Adrenal gland (tissue), 12 donors: Measurements from ENCODE around the gene SERPINB12. TPM values are rescaled to one million over a fixed set of nuclear protein-coding genes. Genes with fewer than 3 reads are reported as not detected.

ENCODE experiments used
- DNase-seq, 7 donors: peaks; one replicate each; pipeline ENCODE4 v3.0.0-alpha.2; 2019 to 2020
- H3K27ac ChIP-seq, 5 donors: fragments of 200-600 bp; sonication (generic) in 4 of 5; 1 replicate in 3 of 5; 2 replicates in 2 of 5; pipeline versions ENCODE4 v1.5.1 to v1.8.0; 2016 to 2020; ENCODE audit warnings: mild to moderate bottlenecking in 1 of 5
- H3K27me3 ChIP-seq: fragments of 200-600 bp; 2 replicates; pipeline ENCODE4 v1.8.0; 2021
- H3K36me3 ChIP-seq, 2 donors: fragments of 200-600 bp; replicated peaks in 1 of 2; 1 replicate in 1 of 2; 2 replicates in 1 of 2; pipeline versions ENCODE4 v1.5.1 to v1.8.0; 2018 to 2022
- H3K4me1 ChIP-seq, 2 donors: fragments of 200-600 bp; replicated peaks in 1 of 2; 1 replicate in 1 of 2; 2 replicates in 1 of 2; pipeline versions ENCODE4 v1.5.1 to v1.8.0; 2018 to 2021
- H3K4me3 ChIP-seq, 4 donors: fragments of 200-600 bp; sonication (generic) in 3 of 4; one replicate each; pipeline ENCODE4 v1.5.1; 2016 to 2018
- H3K9me3 ChIP-seq, 3 donors: fragments of 200-600 bp; sonication (generic) in 1 of 3; replicated peaks in 1 of 3; 1 replicate in 2 of 3; 2 replicates in 1 of 3; pipeline versions ENCODE4 v1.5.1 to v1.8.0; 2016 to 2021
- CTCF ChIP-seq, 6 experiments: fragments of 450-650 bp in 4 of 6; fragments of 200-600 bp in 2 of 6; sonication (generic) in 1 of 6; IDR thresholded peaks; 1 replicate in 5 of 6; 2 replicates in 1 of 6; pipeline versions ENCODE4 v1.5.1 to v1.8.0; 2016 to 2021; ENCODE audit warnings: antibody characterized with exemption in 6 of 6, mild to moderate bottlenecking in 2 of 6, moderate library complexity in 1 of 6
- POLR2A ChIP-seq, 2 donors: fragments of 450-650 bp; IDR thresholded peaks; one replicate each; pipeline ENCODE4 v1.6.1; 2017; ENCODE audit warnings: antibody characterized with exemption in 2 of 2, mild to moderate bottlenecking in 2 of 2, moderate library complexity in 1 of 2
- WGBS, 4 donors: extraction: QIAGEN DNeasy Blood & Tissue Kit in 2 of 4; methylation state at CpG; one replicate each; pipeline versions ENCODE4 v1.1.5 to v1.1.7; 2013 to 2017; 5-methylcytosine and 5-hydroxymethylcytosine counted together
- intact Hi-C, 2 donors: fragments of 100-400 bp; cut with DNase I; formaldehyde crosslinking; loops; one replicate each; pipeline versions ENCODE4 v1.14.1 to v1.15.0; 2022 to 2023
- polyA plus RNA-seq, 3 donors: library from polyadenylated mRNA; stranded (reverse); fragments of 200-250 nt in 2 of 3; fragments of 350-450 nt in 1 of 3; fragmentation: Illumina TruSeq in 1 of 3; extraction: RNeasy Lipid Tissue Mini Kit (QIAGEN cat#74804) in 1 of 3; gene quantifications; one replicate each; pipeline ENCODE4 v1.2.3, GENCODE V29; 2013 to 2014
- total RNA-seq, 9 donors: library from RNA; depleted of rRNA in 4 of 9; stranded (reverse); fragments of >200 nt in 4 of 9; fragments of 120-200 nt in 1 of 9; fragmentation: NEBNext Ultra II Directional in 1 of 9; extraction: Animal tissue kit (Norgen Biotek cat#: 25700) in 1 of 9; gene quantifications; one replicate each; pipeline versions ENCODE4 v1.1.0 to v1.2.4, GENCODE V29; 2013 to 2023
- donor health status: healthy with polysubstance abuse.
- donor health status: Bipolar disorder and iron deficiency.
- donor health status: DM: yes; HTN: yes; CAD: no.
- donor health status: DM: no; HTN: no; CAD: no.
- donor health status: DM: no; HTN: no; CAD: no.
- donor health status: DM: yes; HTN: yes; CAD: no.

SERPINB12 gene
- total and polyA plus RNA-seq, 12 donors: 0.17 TPM; not detected in 11

- no peaks in the 10 kb centered on the region for H3K4me1 ChIP-seq
- TF ChIP-seq POLR2A (IDR thresholded peaks at IDR 0.05) (no peak), CTCF (IDR thresholded peaks at IDR 0.05) (no peak)
- H3K36me3 ChIP-seq: no peaks in the 10 kb centered on the region
- no peak overlapping the region for H3K27ac ChIP-seq
- no peak overlapping the region for H3K4me3 ChIP-seq
- DNase-seq: no peak
- H3K9me3 ChIP-seq: no peaks in the 10 kb centered on the region
- intact Hi-C loops: no loop called here
- no peaks in the 10 kb centered on the region for H3K27me3 ChIP-seq
- WGBS, 4 donors: 52 to 81% (median 78%) methylated on average over 2 to 3 of the region's 3 CpGs
Observed at GRCh38 chr18:63506336-63506646, 35.9 kb upstream of the SERPINB12 start.

- TF ChIP-seq POLR2A (IDR thresholded peaks at IDR 0.05) (no peak), CTCF (IDR thresholded peaks at IDR 0.05) (no peak)
- 10 to 21% (median 15%) methylated on average over 3 of the region's 3 CpGs for WGBS, 4 donors
Observed at GRCh38 chr18:63508596-63508995, 33.6 kb upstream of the SERPINB12 start.

GRCh38 chr18:63511285-63511684 lies 30.9 kb upstream of the SERPINB12 start:
- no peak overlapping the region for H3K27ac ChIP-seq
- DNase-seq: peak in 5 of 7 donors; percentile 30 to 44 (median 39)
- 16 to 33% (median 26%) methylated on average over 7 of the region's 7 CpGs for WGBS, 4 donors
- no peaks in the 10 kb centered on the region for H3K4me1 ChIP-seq
- no peak overlapping the region for H3K4me3 ChIP-seq
- H3K36me3 ChIP-seq: no peaks in the 10 kb centered on the region
- no peaks in the 10 kb centered on the region for H3K9me3 ChIP-seq
- TF ChIP-seq CTCF (IDR thresholded peaks at IDR 0.05) (peak; percentile 16 to 53 (median 41)), POLR2A (IDR thresholded peaks at IDR 0.05) (no peak)
- H3K27me3 ChIP-seq: no peaks in the 10 kb centered on the region
- intact Hi-C loops: loop anchor here (10.0 kb wide), 2 partner anchors 54 to 334 kb away; no protein-coding TSS in a partner anchor

More at GRCh38 chr18:63508596-63508995, 33.6 kb upstream of the SERPINB12 start:
- Histone ChIP-seq H3K27me3 (no peaks in the 10 kb centered on the region), H3K4me3 (no peak overlapping the region), H3K27ac (peak overlapping the region in 1 of 5 donors; percentile 17), H3K4me1 (no peaks in the 10 kb centered on the region), H3K36me3 (no peaks in the 10 kb centered on the region), H3K9me3 (no peaks in the 10 kb centered on the region)
- DNase-seq: peak in 2 of 7 donors; percentile 4 to 21
- intact Hi-C loops: no loop called here

GRCh38 chr18:63514326-63514725 lies 27.8 kb upstream of the SERPINB12 start:
- TF ChIP-seq POLR2A (IDR thresholded peaks at IDR 0.05) (no peak), CTCF (IDR thresholded peaks at IDR 0.05) (no peak)
- H3K27ac ChIP-seq: no peak overlapping the region
- no peak for DNase-seq
- no peaks in the 10 kb centered on the region for H3K9me3 ChIP-seq
- no peaks in the 10 kb centered on the region for H3K4me1 ChIP-seq
- 67 to 72% (median 69%) methylated on average over 6 of the region's 6 CpGs for WGBS, 4 donors
- no peak overlapping the region for H3K4me3 ChIP-seq
- H3K36me3 ChIP-seq: no peaks in the 10 kb centered on the region
- H3K27me3 ChIP-seq: no peaks in the 10 kb centered on the region
- intact Hi-C loops: loop anchor here (10.0 kb wide), 2 partner anchors 50 to 330 kb away; no protein-coding TSS in a partner anchor
